ENCODE data around the gene SLC19A1.

SLC19A1 gene

DNA sequence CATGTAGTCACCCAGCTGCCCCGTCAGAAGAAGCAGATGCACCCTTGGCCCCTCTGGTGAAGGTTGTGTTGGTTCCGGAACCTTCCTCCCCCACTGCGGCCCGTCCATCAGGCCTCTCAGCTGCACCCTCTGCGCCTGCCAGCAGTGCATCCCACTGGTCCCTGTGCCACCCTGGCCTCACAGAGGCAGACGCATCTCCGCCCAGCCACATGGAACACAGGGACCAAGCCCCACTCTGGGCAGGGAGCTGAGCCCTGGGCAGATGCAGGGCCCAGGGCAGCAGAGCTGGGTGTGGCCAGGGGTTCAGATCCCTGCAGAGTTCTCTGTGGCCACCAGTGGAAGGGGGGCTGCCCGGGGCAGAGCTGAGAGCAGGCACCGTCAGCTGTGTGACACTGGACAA is 50.6 kb downstream of the SLC19A1 start:
- no peak for DNase-seq (ENCODE audit: low spot score)

DNA sequence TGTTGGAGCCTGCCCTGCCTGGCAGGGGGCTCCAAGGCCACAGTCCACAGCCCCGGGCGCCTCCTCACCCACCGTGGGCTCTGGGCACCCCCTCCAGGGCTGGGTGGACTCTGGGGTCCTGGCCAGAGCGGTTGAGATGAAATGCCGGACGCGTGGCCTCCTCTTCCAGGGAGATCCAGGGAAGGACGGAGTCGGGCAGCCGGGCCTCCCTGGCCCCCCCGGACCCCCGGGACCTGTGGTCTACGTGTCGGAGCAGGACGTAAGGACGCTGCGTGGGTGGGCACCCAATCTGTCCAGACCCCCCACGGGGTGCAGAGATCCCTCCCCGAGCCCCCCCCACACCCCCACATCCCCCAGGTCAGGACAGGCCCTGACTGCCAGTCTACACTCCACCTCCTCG is 51.2 kb downstream of the SLC19A1 start:
- no peak for DNase-seq (ENCODE audit: low spot score)

DNA sequence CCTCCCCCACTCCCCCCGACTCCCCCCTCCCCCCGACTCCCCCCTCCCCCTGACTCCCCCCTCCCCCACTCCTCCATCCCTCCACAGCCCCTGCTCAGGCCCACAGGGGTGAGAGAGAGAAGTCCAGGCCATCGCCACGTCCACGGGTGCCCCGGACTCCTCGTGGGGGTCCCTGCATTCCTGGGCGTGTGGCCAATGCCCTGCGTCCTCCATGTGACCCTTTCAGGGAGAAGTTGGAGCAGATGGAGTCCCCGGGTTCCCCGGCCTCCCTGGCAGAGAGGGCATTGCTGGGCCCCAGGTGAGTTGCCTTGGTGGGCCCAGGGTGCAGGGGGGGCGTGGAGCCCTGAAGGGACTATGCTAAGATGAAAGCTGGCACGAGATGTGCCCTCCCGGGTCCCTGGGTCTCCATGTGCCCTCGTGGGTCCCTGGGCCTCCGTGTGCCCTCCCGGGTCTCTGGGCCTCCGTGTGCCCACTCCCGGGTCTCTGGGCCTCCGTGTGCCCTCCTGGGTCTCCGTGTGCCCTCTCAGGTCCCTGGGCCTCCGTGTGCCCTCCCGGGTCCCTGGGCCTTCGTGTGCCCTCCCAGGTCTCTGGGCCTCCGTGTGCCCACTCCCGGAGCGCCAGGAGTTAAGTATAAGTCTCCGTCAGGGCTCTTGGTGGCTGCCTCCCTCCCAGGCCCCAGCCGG is 52.0 kb downstream of the SLC19A1 start:
- no peak for DNase-seq (ENCODE audit: low spot score)

DNA sequence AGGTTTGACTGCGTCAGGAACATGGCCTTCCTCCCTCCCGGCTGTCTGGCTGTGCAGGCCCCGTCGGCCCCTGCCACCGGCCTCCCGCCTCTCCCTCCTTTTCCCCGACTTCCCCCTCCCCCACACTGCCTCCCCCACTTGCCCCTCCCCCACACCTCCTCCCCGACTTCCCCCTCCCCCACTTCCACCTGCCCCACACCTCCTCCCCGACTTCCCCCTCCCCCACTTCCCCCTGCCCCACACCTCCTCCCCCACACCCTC is 52.6 kb downstream of the SLC19A1 start:
- DNase-seq (ENCODE audit: low spot score) = no peak

GRCh38 chr21:45488931-45489721 is 53.1 kb downstream of the SLC19A1 start:
- DNase-seq (ENCODE audit: low spot score) = no peak

- DNase-seq (ENCODE audit: low spot score) = no peak
Measured at GRCh38 chr21:45487891-45488600, 54.2 kb downstream of the SLC19A1 start.

GRCh38 chr21:45487161-45487806 is 55.0 kb downstream of the SLC19A1 start:
- DNase-seq (ENCODE audit: low spot score) = no peak

GRCh38 chr21:45486443-45487160 is 55.6 kb downstream of the SLC19A1 start:
- DNase-seq (ENCODE audit: low spot score) = no peak

GRCh38 chr21:45485686-45486442 is 56.4 kb downstream of the SLC19A1 start:
- no peak for DNase-seq (ENCODE audit: low spot score)

GRCh38 chr21:45484318-45484717 is 57.9 kb downstream of the SLC19A1 start:
- DNase-seq (ENCODE audit: low spot score) = no peak

DNA sequence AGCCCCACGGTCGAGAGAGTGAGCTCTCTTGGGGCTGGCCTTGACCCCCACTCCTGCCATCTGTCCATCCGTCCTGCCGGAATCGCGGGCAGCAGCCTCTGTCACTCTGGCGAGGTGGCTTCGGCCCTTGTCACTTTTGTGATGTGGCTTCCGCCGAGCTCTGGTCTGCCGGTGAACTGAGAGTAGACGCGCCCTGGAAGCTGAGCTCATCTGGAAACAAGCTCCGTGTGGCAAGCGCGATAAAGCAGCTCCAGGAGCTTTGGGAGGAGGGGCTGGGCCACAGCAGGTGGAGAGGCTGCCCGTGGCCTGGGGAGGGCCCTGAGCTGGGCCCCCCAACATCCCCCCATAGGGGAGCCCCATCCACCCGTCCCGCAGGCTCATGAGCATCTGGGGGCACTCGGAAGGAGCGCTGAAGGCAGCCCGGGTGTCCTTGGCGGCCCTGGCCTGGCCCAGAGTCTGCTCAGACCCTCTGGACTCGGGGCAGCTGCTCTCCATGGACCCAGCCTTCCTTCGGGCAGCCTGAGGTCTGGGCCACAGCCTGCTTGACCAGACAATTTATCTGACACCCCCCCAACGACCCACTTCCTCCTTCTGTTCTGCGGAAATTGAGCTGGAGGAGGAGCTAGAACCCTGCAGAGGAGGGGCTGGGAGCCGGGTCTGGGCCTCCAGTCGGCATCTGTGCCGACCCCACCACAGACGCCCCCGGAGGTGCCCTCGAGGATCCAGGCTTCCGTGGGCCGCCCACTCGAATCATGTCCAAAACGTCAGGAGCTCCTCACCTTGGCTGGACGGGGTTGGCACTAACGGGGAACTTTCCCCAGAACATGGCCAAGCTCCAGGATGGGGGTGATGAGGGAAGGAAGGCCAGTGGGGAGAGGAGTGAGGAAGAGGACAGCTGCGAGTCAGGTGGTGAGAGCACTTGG is 59.1 kb downstream of the SLC19A1 start:
- no peak for DNase-seq (ENCODE audit: low spot score)

DNA sequence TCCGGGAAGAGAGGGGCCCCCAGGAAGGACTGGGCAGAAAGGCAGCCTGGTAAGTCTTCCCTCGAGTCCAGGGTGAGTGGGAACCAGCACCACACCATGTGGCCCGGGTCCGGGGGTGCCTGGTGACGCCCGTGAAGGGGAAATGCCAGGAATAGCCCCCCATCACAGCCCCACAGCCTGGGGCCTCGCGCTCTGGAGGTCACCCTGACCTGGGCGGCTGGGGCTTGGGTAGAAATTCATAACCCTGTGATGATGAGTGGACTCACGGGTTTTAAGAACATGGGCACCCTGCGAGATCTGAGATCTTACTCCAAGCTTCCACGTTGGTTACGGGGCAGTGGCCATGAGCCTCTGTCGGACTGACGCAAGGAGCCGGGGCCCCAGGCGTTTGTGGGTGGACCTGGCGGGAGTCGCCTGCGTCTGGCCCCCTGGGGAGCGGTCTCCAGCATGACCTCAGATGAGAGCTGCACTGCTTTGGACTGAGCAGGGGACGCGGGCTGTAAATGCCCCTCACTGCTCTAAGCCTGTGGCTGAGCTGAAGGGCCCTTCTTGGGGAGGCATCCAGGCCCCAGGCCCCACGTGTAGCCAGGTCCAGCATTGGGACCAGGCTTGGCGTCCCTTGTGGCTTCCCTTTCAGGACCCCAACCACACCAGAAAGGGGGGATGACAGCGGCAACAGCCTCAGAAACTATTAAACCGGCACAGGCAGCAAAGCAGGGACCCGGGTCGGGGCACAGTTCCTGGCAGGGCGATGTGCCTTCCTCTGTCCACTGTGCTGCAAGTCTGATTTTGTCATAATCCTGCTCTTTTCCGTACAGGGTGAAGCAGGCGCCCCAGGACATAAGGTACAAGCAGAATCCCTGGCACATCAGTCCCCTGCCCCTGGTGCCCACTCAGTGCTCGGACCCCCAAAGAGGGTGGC is 60.0 kb downstream of the SLC19A1 start:
- DNase-seq (ENCODE audit: low spot score) = no peak

- DNase-seq (ENCODE audit: low spot score) = no peak
Measured at GRCh38 chr21:45481566-45481965, 60.7 kb downstream of the SLC19A1 start.

- no peak for DNase-seq (ENCODE audit: low spot score)
Measured at GRCh38 chr21:45480701-45481500, 61.3 kb downstream of the SLC19A1 start.

DNA sequence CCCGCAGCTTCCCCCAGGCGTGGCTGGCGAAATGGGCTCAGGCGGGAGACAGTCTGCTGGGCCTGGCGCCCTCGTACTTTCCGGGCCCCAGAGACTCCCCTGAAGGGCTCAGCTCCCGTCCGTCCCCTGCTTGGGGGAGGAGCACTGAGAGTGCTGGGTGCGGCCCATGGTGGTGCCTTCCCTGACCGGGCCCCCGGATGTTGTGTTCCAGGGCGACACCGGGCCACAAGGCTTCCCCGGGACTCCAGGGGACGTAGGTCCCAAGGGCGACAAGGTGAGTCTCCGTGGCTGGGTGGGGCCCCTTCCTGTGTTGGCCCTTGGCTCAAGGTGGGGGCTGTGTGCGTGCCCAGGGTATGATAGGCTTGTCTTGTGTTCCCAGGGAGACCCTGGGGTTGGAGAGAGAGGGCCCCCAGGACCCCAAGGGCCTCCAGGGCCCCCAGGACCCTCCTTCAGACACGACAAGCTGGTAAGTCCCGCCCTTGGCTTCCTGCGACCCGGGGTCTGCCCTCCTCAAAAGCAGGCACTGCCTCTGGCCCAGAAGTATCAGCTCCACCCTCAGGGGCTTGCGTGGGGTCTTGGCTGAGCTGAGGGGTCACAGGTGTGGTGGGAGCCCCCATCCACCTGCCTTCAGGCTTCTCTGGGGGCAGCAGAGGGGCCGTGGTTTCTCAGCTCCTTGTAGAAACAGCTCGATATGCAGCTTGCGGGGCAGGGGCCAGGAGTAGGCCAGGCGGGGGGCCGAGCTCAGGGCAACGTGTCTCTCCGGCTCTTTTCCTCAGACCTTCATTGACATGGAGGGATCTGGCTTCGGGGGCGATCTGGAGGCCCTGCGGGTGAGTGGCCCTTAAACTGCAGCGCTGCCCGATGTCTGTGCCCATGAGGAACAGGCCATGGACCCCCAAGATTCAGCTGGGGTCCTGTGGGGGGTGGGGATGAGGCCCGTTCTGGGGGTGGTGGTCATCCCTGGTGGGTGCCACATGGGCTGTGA is 62.3 kb downstream of the SLC19A1 start:
- DNase-seq (ENCODE audit: low spot score) = no peak

DNA sequence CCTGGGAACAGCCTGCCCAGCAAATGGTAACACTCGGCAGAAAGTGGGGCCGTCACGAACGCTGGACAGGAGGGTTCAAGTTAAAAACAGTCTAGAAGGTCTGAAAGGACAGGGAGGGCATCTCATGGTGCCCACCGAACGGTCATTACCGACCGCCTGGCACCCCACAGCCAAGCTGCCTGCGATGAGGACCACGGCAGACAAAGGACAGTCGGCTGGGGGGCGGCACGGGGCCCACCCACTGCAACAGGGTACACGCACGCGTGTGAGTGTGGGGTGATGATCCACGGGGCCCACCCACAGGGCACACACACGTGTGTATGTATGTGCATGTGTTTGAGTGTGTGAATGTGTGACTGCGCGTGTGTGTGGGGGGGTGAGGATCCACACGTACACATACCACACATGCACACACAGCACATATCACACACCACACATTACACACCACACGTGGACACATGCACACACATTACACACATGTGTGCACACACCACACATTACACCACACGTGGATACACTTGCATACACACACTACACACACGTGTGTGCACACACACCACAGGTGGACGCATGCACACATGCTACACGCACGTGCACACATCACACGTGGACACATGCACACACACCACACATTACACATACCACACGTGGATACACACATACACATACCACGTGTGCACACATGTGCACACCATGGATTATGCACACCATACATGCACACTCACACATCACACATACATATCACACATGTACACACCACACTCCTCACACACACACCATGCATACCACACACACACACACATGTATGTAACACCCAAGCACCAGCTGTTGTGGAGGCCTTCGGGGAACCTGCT is 63.2 kb downstream of the SLC19A1 start:
- no peak for DNase-seq (ENCODE audit: low spot score)
